Dermis blood vessel endothelial cell (primary cell): Measurements from ENCODE around the gene WT1. TPM values are rescaled to one million over a fixed set of nuclear protein-coding genes. Genes with fewer than 3 reads are reported as not detected.
"Not testable (repeated sequence)": the region's sequence is repeated elsewhere in the genome, so short reads cannot be mapped to it uniquely, and the experiment has no call there.

Source experiments
- DNase-seq: peaks from one replicate; pipeline ENCODE4 v3.0.0; 2010
- total RNA-seq: library from RNA; depleted of rRNA; stranded (reverse); fragments of >200 nt; gene quantifications from 2 replicates; pipeline ENCODE4 v1.2.3, GENCODE V29; 2014

WT1 gene
- not detected in 2 replicates for total RNA-seq

DNA sequence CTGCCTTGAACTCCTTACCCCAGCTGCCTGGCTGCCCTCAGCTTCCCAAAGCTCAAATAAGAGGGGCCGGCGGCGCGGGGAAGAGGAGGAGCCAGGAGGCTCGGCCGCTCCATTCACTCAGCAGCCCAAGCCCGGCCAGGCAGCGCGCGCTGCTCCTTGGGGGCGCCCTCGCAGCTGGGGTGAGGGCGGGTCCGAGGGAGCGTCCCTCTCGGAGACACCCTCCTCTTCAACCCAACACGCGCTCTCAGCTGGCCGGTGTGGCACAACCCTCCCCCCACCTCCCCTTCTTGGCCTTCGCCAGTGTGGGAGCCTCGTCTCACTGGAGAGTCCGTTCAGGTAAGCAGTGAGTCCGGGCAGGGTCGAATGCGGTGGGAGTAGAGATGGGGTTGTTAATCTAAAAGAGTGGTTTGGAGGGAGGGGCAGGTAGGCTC is at the start of gene WT1:
TSS of gene WT1 (minus strand) at position 29 of the 431 bp plus-strand sequence.
- DNase-seq: no peak

DNA sequence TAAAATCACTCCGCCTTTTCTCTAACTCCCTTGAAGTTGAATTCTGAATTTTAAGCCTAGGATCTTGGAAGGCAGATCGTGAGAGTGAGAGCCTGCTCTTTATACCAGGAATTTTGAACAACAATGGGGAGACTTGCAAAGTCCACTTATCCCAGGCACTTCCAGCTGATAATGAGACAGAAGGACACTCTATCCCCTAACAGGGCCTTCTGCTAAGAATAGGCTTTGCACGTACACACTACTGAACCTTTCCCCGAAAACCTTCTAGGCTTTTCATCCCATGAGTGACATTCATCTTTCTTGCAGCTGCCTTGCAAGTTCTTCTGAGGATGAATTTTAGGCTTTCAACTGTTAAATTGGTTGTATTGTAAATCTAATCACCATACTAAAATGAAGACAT is 44.0 kb upstream of the WT1 start:
- DNase-seq: no peak

DNA sequence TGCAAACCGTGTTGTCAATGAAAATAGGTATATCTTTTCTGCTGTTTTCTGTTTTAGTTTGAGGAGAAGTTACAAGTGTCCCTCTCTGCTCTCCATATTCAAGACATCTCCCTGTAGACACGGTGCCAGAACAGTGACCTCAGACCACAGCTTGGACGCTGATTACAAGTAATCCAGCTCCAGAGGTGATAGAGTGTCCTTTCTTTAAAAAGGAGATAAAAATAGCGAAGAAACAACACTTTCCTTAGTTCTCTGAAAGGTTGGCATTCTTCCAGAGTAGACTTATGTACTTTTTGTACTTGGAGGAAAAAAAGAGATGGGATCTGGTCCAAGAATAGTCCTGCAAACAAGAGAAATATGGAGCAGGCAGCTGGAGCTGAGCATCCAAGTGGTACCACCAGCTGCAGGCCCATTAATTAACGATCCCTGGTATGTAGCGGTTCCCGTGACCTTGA is 43.0 kb upstream of the WT1 start:
- DNase-seq: no peak

DNA sequence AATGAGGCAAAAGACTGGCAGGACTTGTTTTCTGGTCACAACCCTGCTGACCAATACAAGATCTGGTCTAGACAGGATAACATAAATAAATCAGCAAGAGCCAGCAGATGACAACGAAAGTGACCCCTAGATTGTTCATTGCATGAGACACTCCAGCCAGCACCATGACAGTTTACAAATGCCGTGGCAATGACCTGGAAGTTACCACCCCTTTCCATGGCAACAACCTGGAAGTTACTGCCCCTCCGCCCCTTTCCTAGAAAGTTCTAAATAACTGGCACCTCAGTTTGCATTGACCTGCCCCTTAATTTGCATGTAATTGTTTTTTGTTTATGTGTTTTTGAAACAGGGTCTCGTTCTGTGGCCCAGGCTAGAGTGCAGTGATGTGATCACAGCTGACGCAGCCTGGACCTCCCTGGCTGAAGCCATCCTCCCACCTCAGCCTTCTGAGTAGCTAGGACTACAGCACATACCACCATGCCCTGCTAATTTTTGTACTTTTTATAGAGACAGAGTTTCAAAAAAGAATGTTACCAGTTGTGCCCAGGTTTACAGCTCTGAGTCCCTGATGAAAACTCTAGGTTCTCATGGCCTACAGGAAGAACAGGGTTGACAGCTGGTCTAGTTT is 38.1 kb upstream of the WT1 start:
- no peak for DNase-seq

DNA sequence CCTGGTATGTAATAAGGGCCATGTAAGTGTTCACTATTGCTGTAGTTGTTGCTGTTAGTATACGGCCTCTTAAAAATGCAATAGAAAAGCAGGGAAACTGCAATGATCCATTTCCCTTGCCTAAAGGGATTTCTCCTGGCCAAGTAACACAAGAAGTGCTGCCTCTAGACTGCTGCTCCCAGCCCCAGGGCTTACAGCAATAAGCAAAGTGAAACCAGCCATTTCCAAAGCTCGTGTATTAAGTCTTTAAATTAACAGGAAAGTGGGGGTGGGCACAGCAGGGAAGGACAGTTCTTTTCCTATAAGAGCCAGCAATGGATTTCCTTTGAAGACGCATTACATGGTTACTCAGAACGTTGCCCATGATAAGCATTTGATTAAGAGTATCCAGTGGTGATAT is 36.9 kb upstream of the WT1 start:
- no peak for DNase-seq

DNA sequence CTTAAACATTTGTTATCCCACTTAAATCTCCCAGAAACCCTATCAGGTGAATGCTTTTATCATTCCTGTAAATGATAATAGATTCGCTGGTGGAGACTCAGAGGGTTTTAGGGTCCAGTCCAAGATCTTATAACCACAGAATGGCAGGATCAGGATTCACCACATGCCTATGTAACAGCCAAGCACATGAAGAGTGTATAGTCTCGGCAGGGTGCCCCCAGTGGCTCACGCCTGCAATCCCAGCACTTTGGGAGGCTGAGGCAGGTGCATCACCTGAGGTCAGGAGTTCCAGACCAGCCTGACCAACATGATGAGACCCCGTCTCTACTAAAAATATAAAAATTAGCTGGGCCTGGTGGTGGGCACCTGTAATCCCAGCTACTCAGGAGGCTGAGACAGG is 36.2 kb upstream of the WT1 start:
- DNase-seq: not testable (repeated sequence)

DNA sequence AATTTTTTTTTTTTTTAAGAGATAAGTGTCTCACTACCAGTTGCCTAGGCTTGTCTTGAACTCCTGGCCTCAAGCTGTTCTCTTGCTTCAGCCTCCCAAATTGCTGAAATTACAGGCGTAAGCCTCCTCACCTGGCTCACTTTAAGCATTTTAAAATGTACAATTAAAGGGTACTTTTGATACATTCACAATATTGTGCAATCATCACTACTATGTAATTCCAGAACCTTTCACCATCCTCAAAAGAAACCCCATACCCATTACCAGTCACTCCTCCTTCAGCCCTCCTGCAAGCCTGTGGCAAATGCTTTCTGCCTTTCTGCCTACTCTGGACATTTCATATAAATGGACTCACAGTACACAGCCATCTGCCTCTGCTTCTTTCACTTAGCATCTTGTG is 34.5 kb upstream of the WT1 start:
- DNase-seq: no peak

DNA sequence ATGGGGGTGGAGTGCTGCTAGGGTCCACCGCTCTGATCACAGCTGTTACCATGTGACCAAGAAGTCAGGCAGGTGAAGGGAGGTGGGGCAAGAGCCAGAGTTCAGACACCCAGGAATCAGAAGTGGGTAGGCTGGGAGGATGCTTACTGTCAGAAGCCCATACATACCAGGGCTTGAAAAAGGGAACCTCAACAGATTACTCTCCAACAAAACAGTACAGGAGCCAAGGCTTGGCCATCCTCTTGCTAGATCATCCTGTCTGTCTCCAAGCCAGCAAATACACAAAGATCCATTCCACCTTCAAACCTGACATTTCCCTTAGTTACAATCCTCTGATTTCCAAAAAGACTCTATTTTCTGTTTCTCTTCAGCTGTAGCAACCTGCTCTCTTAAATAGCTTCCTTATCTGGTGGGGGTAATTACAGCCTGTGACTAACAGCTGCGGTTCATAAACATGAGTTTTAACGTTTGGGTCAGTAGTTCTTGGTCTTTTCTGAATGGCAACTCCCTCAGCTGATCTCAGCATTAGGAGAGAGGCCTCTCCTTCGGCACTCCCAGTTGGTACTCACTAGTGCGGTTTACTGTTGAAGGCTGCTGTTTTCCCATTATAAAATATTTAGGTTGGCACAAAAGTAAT is 31.1 kb upstream of the WT1 start:
- no peak for DNase-seq

DNA sequence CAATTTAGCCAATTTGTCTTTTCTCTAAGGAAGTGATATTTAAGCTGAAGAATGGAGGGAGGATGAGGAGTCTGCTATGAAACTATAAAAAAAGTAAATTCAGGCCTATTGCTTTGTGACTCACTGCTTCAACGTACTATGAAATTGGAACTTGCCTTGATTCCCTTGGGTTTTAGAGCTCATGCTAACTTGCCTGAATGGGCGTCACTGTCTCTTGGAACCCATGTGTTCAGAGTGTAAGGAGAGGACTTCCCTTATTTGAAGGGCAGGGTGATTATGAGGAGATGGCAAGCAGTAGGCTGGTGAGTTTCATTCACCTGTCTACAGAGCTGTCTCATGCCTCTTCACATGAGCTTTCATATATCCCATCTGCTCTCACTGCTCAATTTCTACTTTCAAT is 28.7 kb upstream of the WT1 start:
- no peak for DNase-seq

DNA sequence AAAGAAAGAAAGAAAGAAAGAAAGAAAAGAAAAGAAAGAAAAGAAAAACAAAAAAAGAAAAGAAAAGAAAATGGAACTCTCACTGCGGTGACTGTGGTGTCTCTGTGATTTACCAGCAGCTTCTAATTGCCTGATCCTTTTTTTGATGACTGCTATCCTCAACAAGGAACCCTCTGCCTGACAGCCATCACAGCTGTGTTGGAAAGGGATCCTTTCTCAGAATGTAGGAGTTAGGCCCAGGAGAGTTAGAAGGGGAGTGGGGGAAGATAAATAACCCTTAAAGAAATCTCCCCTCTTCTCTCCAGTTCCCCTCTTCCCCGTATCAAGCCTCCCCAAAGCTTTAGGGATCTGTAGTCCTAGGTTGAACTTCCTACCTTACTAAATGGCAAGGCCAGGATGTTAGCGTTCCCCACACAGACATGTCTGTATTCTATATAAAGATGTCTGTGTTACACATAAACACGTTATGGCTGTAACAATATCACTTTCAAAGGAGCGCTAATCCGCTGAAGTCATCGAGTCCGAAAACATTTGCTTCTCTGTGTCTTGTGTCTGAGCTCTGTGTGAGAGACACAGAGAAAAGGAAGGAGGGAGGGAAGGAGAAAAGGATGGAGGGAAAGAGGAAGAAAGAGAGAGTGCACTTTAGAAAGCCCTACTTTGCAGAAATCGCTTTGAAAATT is 26.8 kb upstream of the WT1 start:
- no peak for DNase-seq

DNA sequence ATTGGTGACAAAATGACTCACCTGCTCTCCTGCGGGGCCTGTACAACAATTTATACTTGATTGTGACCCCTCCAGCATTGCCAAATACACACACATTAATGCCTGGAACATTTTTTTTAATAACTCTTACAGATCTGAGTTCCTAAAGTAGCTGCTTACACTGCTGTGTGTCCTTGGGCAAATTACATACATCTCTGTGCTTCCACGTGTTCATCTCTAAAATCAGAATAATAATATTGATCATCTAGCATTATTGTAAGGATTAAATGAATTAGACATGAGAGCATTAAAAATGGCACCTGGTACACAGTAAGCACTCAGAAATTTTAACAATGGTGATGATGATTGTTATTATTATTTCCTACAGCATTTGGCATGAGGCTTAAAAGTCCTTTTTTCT is 21.5 kb upstream of the WT1 start:
- DNase-seq: no peak

DNA sequence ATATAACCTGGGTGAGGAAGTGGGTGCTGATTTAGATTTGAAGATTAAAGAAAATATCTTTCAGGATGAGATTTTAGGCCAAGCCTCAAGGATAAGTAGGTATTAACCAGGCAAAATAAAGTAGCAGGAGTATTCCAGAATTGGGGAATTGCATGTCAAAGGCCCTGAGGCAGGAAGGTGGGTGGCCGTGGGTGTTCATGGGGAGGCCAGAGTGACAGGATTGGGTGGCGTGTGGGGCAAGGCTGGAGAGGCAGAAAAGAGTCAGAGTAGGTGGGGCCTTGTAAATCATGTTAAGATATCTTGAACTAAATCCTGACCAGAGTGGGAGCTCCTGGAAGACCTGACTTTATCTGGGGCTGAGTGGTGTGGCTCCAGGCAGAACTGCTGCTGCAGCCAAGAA is 19.7 kb upstream of the WT1 start:
- no peak for DNase-seq

DNA sequence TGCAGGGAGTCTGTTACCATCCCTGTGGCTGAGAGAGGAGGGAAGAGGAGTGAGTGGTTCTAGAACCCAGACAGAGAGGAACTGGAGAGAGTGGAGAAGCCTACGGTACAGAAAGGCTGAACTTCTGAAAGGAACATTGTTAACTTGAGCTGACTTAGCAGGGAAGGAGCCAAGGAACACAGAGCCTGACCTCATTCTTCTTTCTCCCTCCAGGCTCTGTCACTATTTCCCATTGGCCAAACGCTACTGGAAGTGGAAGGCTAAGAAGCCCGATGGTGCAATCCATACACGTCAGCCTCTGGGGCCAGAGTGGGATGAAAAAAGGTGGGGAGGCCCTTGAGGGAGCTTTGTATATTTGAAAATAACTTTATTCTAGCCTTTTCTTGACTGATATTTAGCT is 16.5 kb upstream of the WT1 start:
- DNase-seq: no peak

DNA sequence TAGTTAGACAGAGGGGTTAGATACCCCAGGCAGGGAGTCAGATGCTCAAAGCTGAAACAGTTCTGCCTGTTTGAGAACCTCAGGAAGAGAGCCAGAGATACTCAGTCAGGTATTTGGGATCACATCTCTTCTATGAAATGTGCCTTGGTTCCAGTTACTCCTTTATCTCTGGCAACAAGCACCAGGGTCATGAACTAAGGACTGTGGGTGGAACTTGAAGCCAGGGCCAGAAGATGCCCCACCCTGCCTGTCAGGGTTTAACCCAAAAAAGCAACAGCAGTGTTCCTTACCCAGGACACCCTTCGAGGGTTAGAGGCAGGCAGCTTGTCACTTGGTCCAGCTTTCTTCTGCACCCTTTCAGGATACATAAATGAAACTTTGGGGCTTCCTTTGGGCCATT is 15.0 kb upstream of the WT1 start:
- no peak for DNase-seq

DNA sequence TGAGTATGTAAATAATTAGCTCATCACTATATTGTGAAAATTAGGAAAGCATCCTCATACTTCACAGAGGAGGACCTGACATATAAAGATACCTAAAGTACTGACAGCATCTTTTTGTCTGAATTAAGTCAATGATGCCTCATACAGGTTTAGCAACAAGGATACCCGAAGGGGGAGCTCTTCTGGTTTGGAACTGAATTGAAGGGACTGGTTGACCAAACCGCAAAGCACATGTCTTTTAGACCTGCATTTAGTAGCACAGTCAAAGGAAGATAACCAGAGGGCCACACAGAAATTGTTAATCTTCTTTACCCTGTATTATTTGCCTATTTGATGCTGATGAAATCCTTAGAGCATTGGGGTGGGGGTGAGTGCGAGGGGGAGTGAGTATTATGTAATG is 12.9 kb upstream of the WT1 start:
- no peak for DNase-seq

DNA sequence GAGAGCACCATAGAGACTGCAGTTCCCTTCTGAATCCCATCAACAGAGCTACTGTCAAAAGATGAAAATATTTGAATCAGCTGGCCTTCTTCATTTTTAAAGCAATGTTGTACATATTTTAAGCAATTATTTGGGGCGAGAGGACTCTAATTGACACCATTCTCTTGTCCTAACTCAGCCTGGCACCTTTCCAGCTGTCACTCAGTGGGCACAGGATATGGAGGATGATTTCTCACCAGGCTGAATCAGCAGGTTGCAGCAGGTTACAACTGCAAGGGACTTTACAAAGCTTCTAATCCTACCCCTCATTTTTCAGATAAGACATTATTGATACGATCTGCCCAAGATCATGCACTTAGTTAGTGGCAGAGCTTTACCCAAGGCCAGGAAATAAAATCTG is 11.9 kb upstream of the WT1 start:
- DNase-seq: no peak

DNA sequence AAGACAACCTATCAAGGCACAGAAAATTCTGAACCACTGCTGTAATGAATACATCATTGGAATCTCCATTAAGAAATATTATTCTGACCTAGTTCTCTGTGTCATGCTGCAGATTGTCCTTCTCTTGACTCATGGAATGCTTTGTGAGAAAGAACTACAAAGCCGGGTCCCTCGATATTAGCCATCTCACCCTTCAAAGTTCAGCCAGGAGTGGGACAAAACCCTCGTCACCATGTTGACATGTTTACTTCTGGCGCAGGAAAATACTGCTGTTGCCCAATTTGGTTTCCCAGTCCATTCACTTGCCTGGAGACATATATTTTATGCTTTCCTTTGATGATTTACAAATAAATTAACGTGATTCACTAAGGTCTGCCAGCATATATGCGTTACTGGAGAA is 10.9 kb upstream of the WT1 start:
- DNase-seq: no peak

DNA sequence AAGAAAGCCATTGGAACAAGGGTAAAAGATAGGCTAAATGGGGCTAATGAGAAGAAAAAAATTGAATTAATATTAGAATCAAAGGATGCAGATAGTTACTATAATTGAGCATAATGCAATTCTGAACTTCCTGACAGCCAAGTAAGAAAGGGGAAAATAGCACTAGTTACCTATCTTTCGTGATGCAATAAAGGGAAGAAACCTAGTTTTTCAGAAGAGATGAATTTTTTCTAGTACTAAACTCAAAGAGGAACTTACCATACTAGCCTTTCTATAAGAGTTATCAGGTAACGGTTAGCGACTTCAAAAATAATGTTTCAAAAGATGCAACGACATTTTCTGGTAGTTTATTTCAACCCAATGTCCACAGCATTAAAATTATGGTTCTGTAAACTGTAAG is 8.8 kb upstream of the WT1 start:
- DNase-seq: no peak

DNA sequence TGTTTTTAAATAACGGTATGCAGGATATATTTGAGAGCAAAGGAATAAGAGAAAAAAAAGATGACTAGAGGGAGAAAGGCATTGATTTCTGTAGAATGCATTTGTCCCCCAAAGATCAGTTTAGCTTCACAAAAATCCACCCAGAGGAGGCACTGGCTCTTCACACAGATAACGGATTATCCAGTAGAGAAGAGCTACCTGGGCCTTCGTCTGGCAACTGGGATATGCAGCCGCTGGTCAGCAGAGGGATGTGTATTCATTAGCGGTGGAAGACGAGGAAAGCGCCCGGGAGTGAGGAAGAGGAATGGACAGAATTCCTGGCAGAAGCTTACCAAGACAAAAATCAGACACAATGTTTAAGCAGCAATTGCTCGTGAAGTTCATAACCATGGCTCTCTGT is 5.6 kb upstream of the WT1 start:
- DNase-seq: no peak

DNA sequence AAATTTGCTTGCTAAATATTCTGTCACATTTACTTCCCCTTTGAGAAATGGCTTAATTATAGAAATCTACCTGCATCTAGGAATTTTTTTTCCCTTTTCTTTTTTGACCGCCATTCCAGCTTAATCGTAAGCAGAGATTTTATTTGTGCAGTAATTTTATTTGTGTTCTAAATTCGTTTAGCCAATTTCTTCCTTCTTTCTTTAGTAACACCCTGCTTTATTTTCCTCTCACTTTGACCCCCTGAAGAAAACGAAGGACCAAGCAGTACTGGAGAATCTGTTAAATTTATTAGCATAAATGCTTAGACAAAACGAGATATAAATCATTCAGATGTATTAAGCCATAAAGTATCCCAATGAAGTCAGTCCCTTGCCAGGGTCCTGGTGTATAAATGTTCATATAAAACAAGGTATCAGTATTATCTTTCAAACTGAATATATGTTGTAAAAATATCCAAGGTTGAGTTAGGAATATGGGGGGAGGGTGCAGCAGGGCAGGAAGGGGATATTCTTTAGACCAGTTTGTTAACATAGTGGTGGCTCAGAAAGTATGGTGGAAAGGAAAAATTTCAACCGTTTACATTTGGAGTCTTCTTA is 5.1 kb upstream of the WT1 start:
- DNase-seq: no peak

DNA sequence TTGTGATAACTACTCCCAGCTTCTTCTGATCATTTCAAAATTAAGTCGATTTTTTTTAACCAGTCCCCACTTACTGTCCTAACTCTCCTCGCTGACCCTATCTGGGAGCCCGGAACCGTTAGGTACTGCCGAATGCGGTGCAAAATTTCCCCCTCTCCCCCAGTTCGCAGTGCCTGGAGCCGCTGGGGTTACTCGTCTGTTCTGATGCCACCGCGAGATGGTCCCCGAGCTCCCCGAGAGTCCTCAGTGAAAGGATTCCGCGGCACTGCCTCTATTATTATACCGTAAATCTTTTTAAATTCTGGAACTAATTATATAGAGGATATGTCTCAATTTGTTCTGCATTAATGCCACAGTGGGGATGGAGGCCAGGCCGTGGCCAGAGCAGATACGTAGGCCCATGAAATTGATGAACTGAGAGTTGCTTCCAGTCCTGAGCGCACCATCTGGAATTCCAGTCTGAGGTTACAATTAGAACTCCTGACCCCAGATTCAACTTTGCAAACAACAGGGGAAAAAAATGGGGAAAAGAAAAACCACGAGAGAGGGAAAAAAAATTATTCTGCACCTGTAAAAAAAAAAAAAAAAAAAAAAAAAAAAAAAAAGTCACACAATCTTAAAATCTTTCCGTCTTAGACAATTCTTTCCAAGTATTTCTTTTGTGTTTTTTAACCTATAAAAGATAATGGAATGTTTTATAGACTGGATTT is 4.3 kb upstream of the WT1 start:
- no peak for DNase-seq

DNA sequence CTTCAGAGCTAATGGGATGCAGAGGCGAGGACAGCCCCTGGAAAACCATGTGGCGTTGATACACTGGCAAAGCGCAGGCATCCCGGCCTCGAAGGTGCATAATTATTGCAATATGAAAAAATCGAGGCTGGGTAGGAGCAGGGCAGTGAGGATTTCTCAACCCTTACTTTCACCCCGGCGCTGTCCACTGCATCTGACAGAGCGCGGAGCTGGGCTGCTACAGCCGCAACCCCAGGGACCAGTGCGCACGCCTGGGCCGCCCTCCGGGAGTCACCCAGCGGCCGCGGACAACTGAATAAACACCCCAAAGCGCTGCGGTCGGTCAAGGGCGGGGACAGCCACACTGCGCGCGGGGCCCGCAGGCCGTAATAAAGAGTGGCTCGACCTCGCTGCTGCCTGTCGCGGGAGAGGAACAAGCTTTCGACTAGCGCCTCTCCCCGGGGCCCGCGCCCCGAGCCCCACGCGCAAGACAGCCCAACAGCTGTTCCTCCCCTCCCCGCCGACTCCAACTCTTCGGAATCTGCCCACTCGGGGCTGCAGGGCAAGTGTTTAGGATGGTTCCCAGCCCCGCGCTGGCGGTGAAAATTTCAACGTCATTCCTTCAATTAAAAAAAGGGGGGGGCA is 3.6 kb upstream of the WT1 start:
- no peak for DNase-seq

DNA sequence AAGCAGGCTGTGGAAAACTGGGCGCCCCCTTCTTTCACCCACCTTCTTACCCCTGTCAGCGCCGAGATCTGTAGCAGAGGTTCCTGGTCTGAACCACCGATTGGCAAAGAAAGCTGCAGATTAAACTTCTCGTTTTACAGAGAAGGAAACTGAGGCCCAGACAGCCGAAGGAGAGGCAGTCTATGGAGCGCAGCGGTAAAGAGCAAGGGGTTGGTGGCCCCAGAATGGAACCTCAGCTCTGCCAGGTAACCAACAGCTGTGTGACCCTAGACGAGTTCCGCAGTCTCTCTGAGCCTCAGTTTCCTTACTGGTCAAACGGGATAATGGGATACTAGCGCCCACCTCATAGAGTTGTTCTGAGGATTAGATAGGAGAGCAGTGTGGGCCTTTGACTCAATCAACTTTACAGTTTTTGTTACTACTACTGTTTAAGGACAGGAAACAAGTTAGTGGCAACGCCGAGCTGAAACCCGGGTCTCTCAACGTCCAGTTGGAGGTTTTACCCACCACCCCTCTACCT is 3.1 kb upstream of the WT1 start:
- no peak for DNase-seq
